T-cell (primary cell): ENCODE data around the gene RAX. TPM values are rescaled to one million over a fixed set of nuclear protein-coding genes. Genes with fewer than 3 reads are reported as not detected.

Source experiments
- ATAC-seq, 4 experiments: fragments of 200-7000 bp in 3 of 4; fragments of 150-1000 bp in 1 of 4; cut with Tn5 transposase; replicated peaks in 1 of 4; 1 replicate in 3 of 4; 2 replicates in 1 of 4; pipeline ENCODE4 v1.10.0; 2021; ENCODE audit warnings: moderate library complexity in 3 of 4, mild to moderate bottlenecking in 2 of 4, moderate number of reproducible peaks in 1 of 4
- CTCF ChIA-PET, 2 donors: fragments of 300-600 bp; sonication (Branson Sonifier 250); formaldehyde crosslinking; loops; one replicate each; lab custom pipeline; 2022; ENCODE audit warnings: antibody characterized with exemption in 2 of 2; lab: Charles Lee
- POLR2A ChIA-PET, 2 donors: fragments of 300-600 bp; sonication (Branson Sonifier 250); formaldehyde crosslinking; loops; one replicate each; lab custom pipeline; 2022; ENCODE audit warnings: antibody characterized with exemption in 2 of 2; lab: Charles Lee
- DNase-seq, 35 experiments: peaks; one replicate each; pipeline versions ENCODE4 v3.0.0 to v3.0.0-alpha.2; 2013 to 2023
- H3K27ac ChIP-seq: one replicate; pipeline ENCODE4 v1.5.1; 2013; ENCODE audit warnings: low read length
- H3K27me3 ChIP-seq, 2 experiments: replicated peaks in 1 of 2; 1 replicate in 1 of 2; 2 replicates in 1 of 2; pipeline versions ENCODE4 v1.6.1 to v1.7.0; 2013; ENCODE audit warnings: low read length in 1 of 2, mixed read lengths in 1 of 2; ENCODE audit not compliant: control insufficient read depth in 2 of 2, insufficient read depth in 2 of 2; ENCODE audit errors: extremely low read depth in 1 of 2
- H3K36me3 ChIP-seq, 2 donors: 1 replicate in 1 of 2; 2 replicates in 1 of 2; pipeline versions ENCODE4 v1.6.1 to v1.7.0; 2013; ENCODE audit warnings: low read length in 1 of 2; ENCODE audit not compliant: control insufficient read depth in 2 of 2, insufficient read depth in 1 of 2; ENCODE audit errors: extremely low read depth in 1 of 2
- H3K4me1 ChIP-seq, 2 experiments: 1 replicate in 1 of 2; 2 replicates in 1 of 2; pipeline versions ENCODE4 v1.6.1 to v1.7.0; 2013; ENCODE audit warnings: low read length in 2 of 2, mixed read lengths in 1 of 2; ENCODE audit not compliant: insufficient read depth in 2 of 2, control insufficient read depth in 1 of 2; ENCODE audit errors: extremely low read depth in 1 of 2
- H3K4me3 ChIP-seq, 2 donors: 1 replicate in 1 of 2; 2 replicates in 1 of 2; pipeline versions ENCODE4 v1.5.1 to v1.7.0; 2013; ENCODE audit warnings: mild to moderate bottlenecking in 2 of 2, low read length in 1 of 2, moderate library complexity in 1 of 2; ENCODE audit not compliant: control insufficient read depth in 1 of 2; ENCODE audit errors: extremely low read depth in 1 of 2
- H3K9me3 ChIP-seq: 2 replicates; pipeline ENCODE4 v1.7.0; 2013
- H3K27ac Mint-ChIP-seq, 2 donors: one replicate each; pipeline ENCODE4 v1.8.0; 2020 to 2021; ENCODE audit warnings: mild to moderate bottlenecking in 2 of 2, mixed read lengths in 2 of 2
- H3K27me3 Mint-ChIP-seq, 2 donors: one replicate each; pipeline ENCODE4 v1.8.0; 2021 to 2022; ENCODE audit warnings: mixed read lengths in 2 of 2
- H3K36me3 Mint-ChIP-seq: one replicate; pipeline ENCODE4 v1.8.0; 2021; ENCODE audit warnings: mixed read lengths
- H3K4me1 Mint-ChIP-seq, 3 donors: one replicate each; pipeline ENCODE4 v1.8.0; 2020 to 2022; ENCODE audit warnings: mixed read lengths in 3 of 3, mild to moderate bottlenecking in 1 of 3
- H3K4me3 Mint-ChIP-seq, 3 donors: one replicate each; pipeline ENCODE4 v1.8.0; 2020 to 2022; ENCODE audit warnings: mild to moderate bottlenecking in 3 of 3, mixed read lengths in 3 of 3, moderate library complexity in 3 of 3
- H3K9me3 Mint-ChIP-seq, 3 donors: one replicate each; pipeline ENCODE4 v1.8.0; 2020 to 2022; ENCODE audit warnings: mixed read lengths in 3 of 3
- WGBS: methylation state at CpG from one replicate; pipeline ENCODE4 v1.1.5; 2013; ENCODE audit warnings: missing lambda C conversion rate; ENCODE audit not compliant: insufficient coverage; 5-methylcytosine and 5-hydroxymethylcytosine counted together
- total RNA-seq, 35 experiments: library from RNA in 6 of 35; stranded (reverse) in 6 of 35; fragments of 120-200 nt in 1 of 35; gene quantifications; one replicate each; pipeline versions ENCODE4 v1.2.1 to v1.2.4 and lab custom pipeline; 2013 to 2026

The RAX gene
- total RNA-seq, 5 donors from 2014 or later (not counting 1 experiment from before 2014, with no cell fraction given): not detected

- no peak for ATAC-seq
- H3K4me1 ChIP-seq: peaks cover 0 to 3% of the 10 kb centered on the region in 2 experiments
- 71% methylated on average over 2 of the region's 5 CpGs for WGBS
- peaks cover 63 to 69% of the 10 kb centered on the region in 2 donors for H3K27me3 Mint-ChIP-seq
- no peaks in the 10 kb centered on the region for H3K9me3 ChIP-seq
- H3K4me3 ChIP-seq: no peak overlapping the region
- peaks cover 16 to 41% of the 10 kb centered on the region in 2 experiments for H3K27me3 ChIP-seq
- H3K27ac Mint-ChIP-seq: no peak overlapping the region
- no peaks in the 10 kb centered on the region for H3K36me3 ChIP-seq
- H3K36me3 Mint-ChIP-seq: no peaks in the 10 kb centered on the region
- H3K9me3 Mint-ChIP-seq: no peaks in the 10 kb centered on the region
- ChIA-PET CTCF (interaction anchor here in 1 of 2 donors (0.7 kb wide), 1 partner anchor 26 kb away, joined by 3 read pairs; no protein-coding TSS in a partner anchor), POLR2A (no interaction called here)
- H3K27ac ChIP-seq: no peak overlapping the region
- peaks cover 2 to 5% (median 4%) of the 10 kb centered on the region in 3 donors for H3K4me1 Mint-ChIP-seq
- H3K4me3 Mint-ChIP-seq: no peak overlapping the region
- DNase-seq: no peak
Measured at GRCh38 chr18:59278793-59279192, 5.5 kb upstream of the RAX start.

DNA sequence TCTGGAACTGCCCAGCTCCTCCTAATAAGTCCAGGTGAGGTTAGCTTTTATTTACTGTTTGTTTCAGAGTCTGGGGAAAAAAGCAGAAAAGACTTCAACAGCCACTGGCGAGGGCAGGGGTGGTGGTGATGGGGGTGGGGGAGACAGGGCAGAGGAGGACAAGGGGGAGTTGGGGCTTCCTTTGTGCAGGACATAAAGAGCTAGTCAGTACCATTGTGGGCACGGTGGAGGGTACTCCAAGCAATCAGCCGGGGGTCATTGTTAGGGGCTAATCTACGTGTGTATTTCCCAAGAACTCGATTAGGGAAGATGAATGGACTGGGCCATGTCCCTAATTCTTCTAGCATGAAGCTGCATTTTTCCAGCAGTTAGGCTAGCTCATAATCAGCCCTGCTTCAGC is 2.8 kb upstream of the RAX start:
- no peaks in the 10 kb centered on the region for H3K36me3 ChIP-seq
- no peak overlapping the region for H3K4me3 ChIP-seq
- DNase-seq: no peak
- 17% methylated on average over 1 of the region's 5 CpGs for WGBS
- POLR2A ChIA-PET: no interaction called here
- no peak for ATAC-seq
- H3K27ac Mint-ChIP-seq: no peak overlapping the region
- H3K4me1 ChIP-seq: peaks cover 0 to 17% of the 10 kb centered on the region in 2 experiments
- CTCF ChIA-PET: interaction anchor here in 1 of 2 donors (1.3 kb wide), 1 partner anchor 127 kb away, joined by 3 read pairs; no protein-coding TSS in a partner anchor
- H3K4me3 Mint-ChIP-seq: no peak overlapping the region
- peaks cover 67 to 73% of the 10 kb centered on the region in 2 donors for H3K27me3 Mint-ChIP-seq
- no peaks in the 10 kb centered on the region for H3K9me3 ChIP-seq
- peaks cover 22 to 57% of the 10 kb centered on the region in 2 experiments for H3K27me3 ChIP-seq
- no peaks in the 10 kb centered on the region for H3K9me3 Mint-ChIP-seq
- no peak overlapping the region for H3K27ac ChIP-seq
- no peaks in the 10 kb centered on the region for H3K36me3 Mint-ChIP-seq
- peaks cover 7 to 11% (median 11%) of the 10 kb centered on the region in 3 donors for H3K4me1 Mint-ChIP-seq

- ChIA-PET POLR2A (no interaction called here), CTCF (interaction anchor here in 1 of 2 donors (1.3 kb wide), 1 partner anchor 127 kb away, joined by 3 read pairs; no protein-coding TSS in a partner anchor)
- Mint-ChIP-seq H3K9me3 (no peaks in the 10 kb centered on the region), H3K4me3 (no peak overlapping the region), H3K4me1 (peaks cover 7 to 14% (median 12%) of the 10 kb centered on the region in 3 donors), H3K27ac (no peak overlapping the region), H3K36me3 (no peaks in the 10 kb centered on the region), H3K27me3 (peaks cover 67 to 73% of the 10 kb centered on the region in 2 donors)
- no peaks in the 10 kb centered on the region for H3K9me3 ChIP-seq
- no peak overlapping the region for H3K4me3 ChIP-seq
- ATAC-seq: no peak
- no peak for DNase-seq
- peaks cover 28 to 63% of the 10 kb centered on the region in 2 experiments for H3K27me3 ChIP-seq
- H3K27ac ChIP-seq: no peak overlapping the region
- H3K4me1 ChIP-seq: peaks cover 0 to 17% of the 10 kb centered on the region in 2 experiments
- WGBS: no CpG with 5 or more reads among the region's 6 CpGs
- H3K36me3 ChIP-seq: no peaks in the 10 kb centered on the region
Measured at GRCh38 chr18:59275406-59275949, 2.2 kb upstream of the RAX start.

GRCh38 chr18:59274533-59274928 is 1.3 kb upstream of the RAX start:
- H3K27me3 ChIP-seq: peaks cover 36 to 58% of the 10 kb centered on the region in 2 experiments

GRCh38 chr18:59273759-59274532 is 692 bp upstream of the RAX start:
- 11% methylated on average over 37 of the region's 48 CpGs for WGBS
- POLR2A ChIA-PET: no interaction called here
- no peak overlapping the region for H3K27ac Mint-ChIP-seq
- H3K9me3 Mint-ChIP-seq: no peaks in the 10 kb centered on the region
- peaks cover 15 to 22% (median 18%) of the 10 kb centered on the region in 3 donors for H3K4me1 Mint-ChIP-seq
- DNase-seq (no peak), ATAC-seq (no peak)
- Histone ChIP-seq H3K27me3 (peaks cover 33 to 61% of the 10 kb centered on the region in 2 experiments), H3K9me3 (no peaks in the 10 kb centered on the region), H3K36me3 (no peaks in the 10 kb centered on the region), H3K27ac (no peak overlapping the region), H3K4me1 (peaks cover 0 to 21% of the 10 kb centered on the region in 2 experiments), H3K4me3 (peak overlapping the region in 1 of 2 donors; percentile 20)
- H3K36me3 Mint-ChIP-seq: no peaks in the 10 kb centered on the region
- peak overlapping the region; percentile 9 to 73 (median 39) for H3K4me3 Mint-ChIP-seq
- CTCF ChIA-PET: no interaction called here
- H3K27me3 Mint-ChIP-seq: peaks cover 70 to 78% of the 10 kb centered on the region in 2 donors

More at GRCh38 chr18:59274533-59274928, 1.3 kb upstream of the RAX start:
- ChIA-PET POLR2A (no interaction called here), CTCF (interaction anchor here in 1 of 2 donors (1.3 kb wide), 1 partner anchor 128 kb away, joined by 3 read pairs; no protein-coding TSS in a partner anchor)
- no peaks in the 10 kb centered on the region for H3K36me3 Mint-ChIP-seq
- peaks cover 0 to 18% of the 10 kb centered on the region in 2 experiments for H3K4me1 ChIP-seq
- H3K4me1 Mint-ChIP-seq: peaks cover 12 to 19% (median 16%) of the 10 kb centered on the region in 3 donors
- H3K36me3 ChIP-seq: no peaks in the 10 kb centered on the region
- no peak for DNase-seq
- H3K27me3 Mint-ChIP-seq: peaks cover 69 to 75% of the 10 kb centered on the region in 2 donors
- no peaks in the 10 kb centered on the region for H3K9me3 ChIP-seq
- no peak overlapping the region for H3K27ac ChIP-seq
- no peak for ATAC-seq
- H3K4me3 ChIP-seq: no peak overlapping the region
- H3K9me3 Mint-ChIP-seq: no peaks in the 10 kb centered on the region
- 19% methylated on average over 10 of the region's 18 CpGs for WGBS
- peak overlapping the region in 1 of 3 donors; percentile 73 for H3K4me3 Mint-ChIP-seq
- no peak overlapping the region for H3K27ac Mint-ChIP-seq

GRCh38 chr18:59272221-59272888 is 899 bp downstream of the RAX start:
- H3K4me1 ChIP-seq: peaks cover 0 to 30% of the 10 kb centered on the region in 2 experiments
- peaks cover 67 to 83% of the 10 kb centered on the region in 2 donors for H3K27me3 Mint-ChIP-seq
- H3K36me3 ChIP-seq: no peaks in the 10 kb centered on the region
- ATAC-seq (no peak), DNase-seq (no peak)
- peak overlapping the region in 2 of 3 donors; percentile 21 to 30 for H3K4me3 Mint-ChIP-seq
- peaks cover 40 to 75% of the 10 kb centered on the region in 2 experiments for H3K27me3 ChIP-seq
- H3K4me3 ChIP-seq: peak overlapping the region in 1 of 2 donors; percentile 15
- H3K9me3 ChIP-seq: no peaks in the 10 kb centered on the region
- POLR2A ChIA-PET: no interaction called here
- no peaks in the 10 kb centered on the region for H3K9me3 Mint-ChIP-seq
- 3% methylated on average over 52 of the region's 52 CpGs for WGBS
- peaks cover 21 to 35% (median 27%) of the 10 kb centered on the region in 3 donors for H3K4me1 Mint-ChIP-seq
- no peak overlapping the region for H3K27ac ChIP-seq
- no peaks in the 10 kb centered on the region for H3K36me3 Mint-ChIP-seq
- CTCF ChIA-PET: no interaction called here
- H3K27ac Mint-ChIP-seq: no peak overlapping the region
